Sciatic nerve (tissue), 2 donors: ENCODE results near the gene MUC5AC. TPM values are rescaled to one million over a fixed set of nuclear protein-coding genes. Genes with fewer than 3 reads are reported as not detected.
"Not testable (repeated sequence)": the region's sequence is repeated elsewhere in the genome, so short reads cannot be mapped to it uniquely, and the experiment has no call there.

Source experiments
- ATAC-seq: fragments of 200-7000 bp; cut with Tn5 transposase; one replicate; pipeline ENCODE4 v1.9.1; 2020; ENCODE audit warnings: mild to moderate bottlenecking, moderate library complexity
- DNase-seq: peaks from one replicate; pipeline ENCODE4 v3.0.0-alpha.2; 2020; ENCODE audit warnings: low spot score
- intact Hi-C: fragments of 100-400 bp; cut with DNase I; formaldehyde crosslinking; loops from one replicate; pipeline ENCODE4 v1.14.2; 2022
- total RNA-seq: library from RNA; stranded (reverse); fragmentation: NEBNext Ultra II Directional; extraction: Animal tissue kit (Norgen Biotek cat#: 25700); gene quantifications from one replicate; pipeline ENCODE4 v1.2.1, GENCODE V29; 2021
- donor health status: DM: no; HTN: no; CAD: no.
- donor health status: DM: no; HTN: no; CAD: no.

Gene MUC5AC
- total RNA-seq, 1 donor from 2014 or later, result 0.27 TPM

- ATAC-seq, intact Hi-C loops: not testable (repeated sequence)
- DNase-seq, result peak; percentile 42
These were observed 34.2 kb downstream of the MUC5AC start for GRCh38 chr11:1191786-1192470.

DNA sequence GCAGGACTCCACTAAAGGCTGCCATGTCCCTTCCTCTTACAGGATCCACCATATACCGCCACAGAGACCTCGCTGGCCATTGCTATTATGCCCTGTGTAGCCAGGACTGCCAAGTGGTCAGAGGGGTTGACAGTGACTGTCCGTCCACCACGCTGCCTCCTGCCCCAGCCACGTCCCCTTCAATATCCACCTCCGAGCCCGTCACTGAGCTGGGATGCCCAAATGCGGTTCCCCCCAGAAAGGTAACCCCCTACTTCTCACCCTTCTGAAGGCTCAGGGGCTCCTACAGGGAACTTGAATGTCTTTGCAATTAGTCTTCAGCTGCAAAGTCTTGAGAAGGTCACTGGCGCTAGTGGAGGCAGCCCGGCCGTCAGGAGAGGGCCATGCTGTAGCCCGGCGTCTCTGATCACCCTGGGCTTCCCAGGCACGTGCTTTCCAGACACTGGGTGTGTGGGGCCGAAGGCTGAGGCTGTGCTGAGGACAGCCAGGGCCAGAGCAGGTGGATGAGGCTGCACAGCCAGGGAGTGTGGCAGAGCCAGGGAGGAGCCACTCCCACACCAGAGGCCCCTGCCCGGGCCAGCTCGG, 35.1 kb downstream of the MUC5AC start:
- DNase-seq (peak; percentile 34), ATAC-seq (no peak)
- intact Hi-C loops, result no loop called here

- intact Hi-C loops, result no loop called here
- peak; percentile 15 for ATAC-seq
- peak; percentile 53 for DNase-seq
These were observed 35.8 kb downstream of the MUC5AC start for GRCh38 chr11:1193326-1194230.

DNA sequence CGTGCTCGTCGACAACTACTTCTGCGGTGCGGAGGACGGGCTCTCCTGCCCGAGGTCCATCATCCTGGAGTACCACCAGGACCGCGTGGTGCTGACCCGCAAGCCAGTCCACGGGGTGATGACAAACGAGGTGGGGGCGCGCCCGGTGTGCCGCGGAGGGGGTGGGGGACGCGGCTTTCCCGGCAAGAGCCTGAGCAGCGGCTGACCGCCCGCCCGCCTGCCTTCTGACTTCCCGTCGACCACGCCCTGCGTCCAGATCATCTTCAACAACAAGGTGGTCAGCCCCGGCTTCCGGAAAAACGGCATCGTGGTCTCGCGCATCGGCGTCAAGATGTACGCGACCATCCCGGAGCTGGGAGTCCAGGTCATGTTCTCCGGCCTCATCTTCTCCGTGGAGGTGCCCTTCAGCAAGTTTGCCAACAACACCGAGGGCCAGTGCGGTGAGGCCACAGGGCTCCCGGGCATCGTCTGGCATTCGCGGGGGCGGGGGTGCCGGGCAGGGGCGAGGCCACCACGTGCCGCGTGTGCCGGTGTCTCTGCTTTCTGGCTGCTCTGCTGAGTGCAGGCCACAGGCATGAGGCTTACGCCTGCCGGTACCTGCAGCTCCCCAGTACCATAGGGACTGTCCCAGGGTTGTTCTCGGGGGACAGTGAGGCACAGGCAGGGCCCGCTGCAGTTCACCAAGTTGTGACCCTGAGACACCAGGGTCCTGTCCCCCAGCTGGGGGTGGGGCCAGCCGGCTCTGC, 36.7 kb downstream of the MUC5AC start:
- no peak for ATAC-seq
- DNase-seq, result peak; percentile 56
- intact Hi-C loops, result no loop called here

- DNase-seq (peak; percentile 54), ATAC-seq (no peak)
- intact Hi-C loops, result no loop called here
These were observed 37.4 kb downstream of the MUC5AC start for GRCh38 chr11:1194977-1195681.

- intact Hi-C loops, result no loop called here
- DNase-seq (peak; percentile 52), ATAC-seq (no peak)
These were observed 38.1 kb downstream of the MUC5AC start for GRCh38 chr11:1195682-1196515.

DNA sequence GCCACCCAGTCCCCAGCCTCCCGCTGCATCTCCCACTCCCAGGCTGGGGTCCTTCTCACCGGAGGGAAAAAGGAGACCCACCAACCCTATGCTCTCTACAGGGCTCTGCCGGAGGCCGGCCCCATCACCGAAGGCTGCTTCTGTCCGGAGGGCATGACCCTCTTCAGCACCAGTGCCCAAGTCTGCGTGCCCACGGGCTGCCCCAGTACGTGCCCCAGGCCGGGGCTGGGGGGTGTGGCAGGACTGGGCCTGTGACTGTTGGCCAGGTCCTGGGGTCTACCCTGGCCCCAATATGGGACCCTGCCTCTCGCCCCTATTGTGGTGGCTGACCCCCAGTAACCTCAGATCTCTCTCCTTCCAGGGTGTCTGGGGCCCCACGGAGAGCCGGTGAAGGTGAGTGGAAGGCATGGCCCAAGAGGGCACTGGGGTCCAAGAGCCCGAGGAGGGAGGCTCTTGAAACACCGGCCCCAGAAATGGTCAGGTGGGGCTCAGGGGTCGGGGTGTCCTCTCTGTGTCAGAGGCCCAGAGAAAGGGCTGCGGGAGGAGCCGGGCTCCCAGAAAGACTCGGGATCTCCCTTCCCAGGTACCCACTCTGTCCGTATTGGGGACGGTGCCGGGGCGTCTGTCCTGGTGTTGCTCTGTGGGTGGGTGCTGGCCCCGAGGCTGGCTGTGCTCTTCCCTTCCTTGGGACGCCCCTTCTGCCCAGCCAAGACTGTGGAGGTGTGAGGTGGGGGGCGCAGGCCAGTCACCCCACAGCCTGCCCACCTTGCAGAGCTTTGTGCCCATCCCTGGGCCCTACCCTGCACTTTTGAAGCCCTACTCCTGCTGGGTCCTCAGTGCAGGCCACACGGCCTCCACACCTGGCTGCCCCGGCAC, 39.0 kb downstream of the MUC5AC start:
- intact Hi-C loops, result no loop called here
- no peak for ATAC-seq
- DNase-seq, result peak; percentile 36

DNA sequence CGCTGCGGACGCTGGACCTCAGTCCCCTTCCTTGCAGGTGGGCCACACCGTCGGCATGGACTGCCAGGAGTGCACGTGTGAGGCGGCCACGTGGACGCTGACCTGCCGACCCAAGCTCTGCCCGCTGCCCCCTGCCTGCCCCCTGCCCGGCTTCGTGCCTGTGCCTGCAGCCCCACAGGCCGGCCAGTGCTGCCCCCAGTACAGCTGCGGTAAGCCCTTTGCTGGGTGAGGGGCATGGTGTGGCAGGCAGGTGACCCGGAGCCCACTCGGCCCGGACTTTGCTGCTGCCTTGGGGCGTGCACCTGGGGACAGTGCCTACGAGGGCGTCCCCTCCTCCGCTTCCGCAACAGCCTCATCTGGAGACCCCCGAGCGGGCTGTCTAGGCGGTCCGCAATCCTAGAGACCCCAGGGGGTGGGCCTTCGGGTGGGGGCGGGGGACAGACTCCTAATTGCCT, 39.7 kb downstream of the MUC5AC start:
- ATAC-seq (no peak), DNase-seq (peak; percentile 25)
- intact Hi-C loops, result no loop called here

GRCh38 chr11:1197886-1198560, 40.3 kb downstream of the MUC5AC start:
- intact Hi-C loops, result no loop called here
- ATAC-seq, result no peak
- peak; percentile 51 for DNase-seq

- ATAC-seq (no peak), DNase-seq (peak; percentile 32)
- intact Hi-C loops, result no loop called here
These were observed 40.9 kb downstream of the MUC5AC start for GRCh38 chr11:1198561-1199240.

- DNase-seq (peak; percentile 52), ATAC-seq (no peak)
- intact Hi-C loops, result no loop called here
These were observed 41.5 kb downstream of the MUC5AC start for GRCh38 chr11:1199241-1199750.

- peak; percentile 38 for DNase-seq
- no peak for ATAC-seq
- intact Hi-C loops, result loop anchor here (10.0 kb wide), 1 partner anchor 385 kb away; the partner anchor contains the start of gene KRTAP5-1
These were observed 42.2 kb downstream of the MUC5AC start for GRCh38 chr11:1199751-1200610.

DNA sequence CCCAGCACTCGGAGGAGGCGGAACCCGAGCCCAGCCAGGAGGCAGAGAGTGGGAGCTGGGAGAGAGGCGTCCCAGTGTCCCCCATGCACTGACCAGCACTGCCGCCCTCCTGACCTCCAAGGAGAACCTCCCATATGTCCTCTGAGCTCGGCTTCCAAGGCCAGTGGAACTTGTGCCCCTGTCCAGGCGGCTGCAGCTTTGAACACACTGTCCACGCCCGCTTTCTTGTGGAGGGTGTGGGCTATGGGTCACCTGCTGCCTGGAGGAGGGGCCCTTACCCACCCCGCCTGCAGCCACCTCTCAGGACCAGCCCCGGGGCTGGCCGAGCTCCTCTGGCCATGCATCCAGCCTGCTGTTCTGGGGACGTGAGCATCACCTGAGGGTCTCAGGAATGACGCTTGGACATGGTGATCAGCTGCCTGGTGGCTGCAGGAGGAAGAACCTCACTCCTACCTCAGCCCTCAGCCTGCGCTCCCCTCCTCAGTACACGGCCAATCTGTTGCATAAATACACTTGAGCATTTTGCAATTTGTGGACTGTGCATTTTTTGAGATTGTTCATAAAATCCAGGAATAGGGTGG, 42.9 kb downstream of the MUC5AC start:
- DNase-seq, result peak; percentile 39
- intact Hi-C loops, result loop anchor here (10.0 kb wide), 1 partner anchor 384 kb away; the partner anchor contains the start of gene KRTAP5-1
- ATAC-seq, result no peak
